GM23248 (cell line): ENCODE data around the gene SCAMP5.

ENCODE experiments used
- EZH2 ChIP-seq: fragments of 200-600 bp; sonication (generic); IDR thresholded peaks from 2 replicates; pipeline ENCODE4 v1.6.1; 2018; ENCODE audit warnings: antibody characterized with exemption, mild to moderate bottlenecking; ENCODE audit not compliant: insufficient read depth, poor library complexity, severe bottlenecking
- EZH2phosphoT487 ChIP-seq: fragments of 200-600 bp; sonication (generic); IDR thresholded peaks from 2 replicates; pipeline ENCODE4 v1.6.1; 2018; ENCODE audit warnings: antibody characterized with exemption, moderate library complexity, mild to moderate bottlenecking, low read depth; ENCODE audit not compliant: insufficient read depth

- TF ChIP-seq EZH2 (no peak), EZH2phosphoT487 (no peak)
Observed at GRCh38 chr15:74994236-74994635, 1.1 kb upstream of the SCAMP5 start.
